NCI-H2081 treated with DMSO at 0.1 percent for 48 hours (cell line): ENCODE measurements around the gene SMYD4.

Source experiments
- DNase-seq: peaks from one replicate; lab custom pipeline; 2025; lab: John Stamatoyannopoulos, UW

Gene SMYD4

GRCh38 chr17:1729966-1730325 lies 99.8 kb downstream of the SMYD4 start:
- no peak for DNase-seq
